Subcutaneous abdominal adipose tissue (tissue), 5 donors: ENCODE data around the gene CLDN3.

Experiments
- H3K27ac ChIP-seq: one replicate; pipeline ENCODE4 v1.7.0; 2013; ENCODE audit warnings: low read depth, mild to moderate bottlenecking, inconsistent platforms, low read length, moderate library complexity
- H3K27me3 ChIP-seq, 5 donors: one replicate each; pipeline ENCODE4 v1.7.0; 2013; ENCODE audit warnings: low read length in 5 of 5, inconsistent platforms in 1 of 5; ENCODE audit not compliant: control insufficient read depth in 5 of 5, insufficient read depth in 4 of 5
- H3K36me3 ChIP-seq, 5 donors: one replicate each; pipeline ENCODE4 v1.7.0; 2013; ENCODE audit warnings: low read length in 5 of 5; ENCODE audit not compliant: control insufficient read depth in 5 of 5, insufficient read depth in 5 of 5
- H3K4me1 ChIP-seq, 5 donors: one replicate each; pipeline ENCODE4 v1.7.0; 2013; ENCODE audit warnings: low read length in 5 of 5, mild to moderate bottlenecking in 3 of 5, moderate library complexity in 1 of 5; ENCODE audit not compliant: control insufficient read depth in 5 of 5, insufficient read depth in 5 of 5
- H3K4me3 ChIP-seq, 5 donors: one replicate each; pipeline ENCODE4 v1.7.0; 2013; ENCODE audit warnings: low read length in 5 of 5, low read depth in 1 of 5
- H3K9ac ChIP-seq, 5 donors: one replicate each; pipeline ENCODE4 v1.7.0; 2013; ENCODE audit warnings: low read length in 5 of 5, mild to moderate bottlenecking in 4 of 5, moderate library complexity in 3 of 5
- H3K9me3 ChIP-seq, 5 donors: one replicate each; pipeline ENCODE4 v1.7.0; 2013; ENCODE audit warnings: low read length in 5 of 5; ENCODE audit not compliant: control insufficient read depth in 5 of 5
- donor health status: healthy.
- donor health status: healthy.
- donor health status: healthy.
- donor health status: healthy.
- donor health status: healthy.

CLDN3 gene, protein sequence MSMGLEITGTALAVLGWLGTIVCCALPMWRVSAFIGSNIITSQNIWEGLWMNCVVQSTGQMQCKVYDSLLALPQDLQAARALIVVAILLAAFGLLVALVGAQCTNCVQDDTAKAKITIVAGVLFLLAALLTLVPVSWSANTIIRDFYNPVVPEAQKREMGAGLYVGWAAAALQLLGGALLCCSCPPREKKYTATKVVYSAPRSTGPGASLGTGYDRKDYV

GRCh38 chr7:73770002-73770859 is at the start of gene CLDN3:
Gene CLDN3 (minus strand): TSS chr7:73770270. CDS start chr7:73770049, 221 bp downstream.
- Histone ChIP-seq H3K9me3 (no peaks in the 10 kb centered on the region), H3K4me1 (peaks cover 0 to 28% (median 18%) of the 10 kb centered on the region in 5 donors), H3K4me3 (peak within 1 kb of the TSS in 3 of 5 donors; percentile 22 to 34 (median 22)), H3K9ac (no peak within 1 kb of the TSS), H3K27me3 (peaks cover 31 to 40% (median 38%) of the 10 kb centered on the region in 5 donors), H3K36me3 (no peaks in the 10 kb centered on the region), H3K27ac (no peak within 1 kb of the TSS)

GRCh38 chr7:73817121-73817520 is 47.1 kb upstream of the CLDN3 start:
- no peaks in the 10 kb centered on the region for H3K9me3 ChIP-seq
- no peak overlapping the region for H3K27ac ChIP-seq
- H3K27me3 ChIP-seq, result peaks cover 0 to 2% (median 0%) of the 10 kb centered on the region in 5 donors
- H3K4me1 ChIP-seq, result no peaks in the 10 kb centered on the region
- no peaks in the 10 kb centered on the region for H3K36me3 ChIP-seq
- no peak overlapping the region for H3K4me3 ChIP-seq
- H3K9ac ChIP-seq, result no peak overlapping the region

DNA sequence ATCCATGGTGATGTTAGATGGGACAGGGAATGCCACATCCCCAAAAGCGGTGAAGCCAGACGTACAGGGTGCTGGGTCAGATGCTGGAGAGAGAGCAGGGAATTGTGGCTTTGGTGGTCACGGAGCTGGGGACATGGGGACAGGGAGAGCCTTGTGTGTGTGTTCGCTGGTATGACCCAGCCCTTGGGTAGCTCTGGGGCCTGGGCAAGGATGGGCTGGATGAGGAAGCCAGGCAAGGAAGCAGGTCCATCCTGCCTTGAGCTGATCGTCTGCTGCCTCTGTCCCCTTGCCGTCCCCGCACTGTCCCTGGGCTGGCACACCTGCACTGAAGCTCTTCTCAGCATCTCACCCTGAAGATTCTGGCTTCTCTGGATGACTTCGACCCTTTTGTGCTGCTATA is 45.4 kb upstream of the CLDN3 start:
- Histone ChIP-seq H3K4me3 (no peak overlapping the region), H3K9me3 (no peaks in the 10 kb centered on the region), H3K27ac (no peak overlapping the region), H3K4me1 (peaks cover 0 to 2% (median 0%) of the 10 kb centered on the region in 5 donors), H3K36me3 (no peaks in the 10 kb centered on the region), H3K27me3 (peaks cover 0 to 6% (median 2%) of the 10 kb centered on the region in 5 donors), H3K9ac (no peak overlapping the region)

GRCh38 chr7:73812996-73813395 is 42.9 kb upstream of the CLDN3 start:
- Histone ChIP-seq H3K4me1 (peaks cover 0 to 2% (median 0%) of the 10 kb centered on the region in 5 donors), H3K9ac (no peak overlapping the region), H3K4me3 (no peak overlapping the region), H3K27ac (no peak overlapping the region), H3K9me3 (no peaks in the 10 kb centered on the region), H3K36me3 (no peaks in the 10 kb centered on the region), H3K27me3 (peaks cover 0 to 6% (median 2%) of the 10 kb centered on the region in 5 donors)

GRCh38 chr7:73811760-73812168 is 41.7 kb upstream of the CLDN3 start:
- H3K4me3 ChIP-seq, result no peak overlapping the region
- no peak overlapping the region for H3K27ac ChIP-seq
- H3K27me3 ChIP-seq, result peaks cover 0 to 6% (median 2%) of the 10 kb centered on the region in 5 donors
- no peaks in the 10 kb centered on the region for H3K9me3 ChIP-seq
- H3K36me3 ChIP-seq, result no peaks in the 10 kb centered on the region
- H3K9ac ChIP-seq, result no peak overlapping the region
- peaks cover 0 to 2% (median 0%) of the 10 kb centered on the region in 5 donors for H3K4me1 ChIP-seq

- H3K9ac ChIP-seq, result no peak overlapping the region
- H3K4me3 ChIP-seq, result no peak overlapping the region
- no peaks in the 10 kb centered on the region for H3K9me3 ChIP-seq
- H3K27me3 ChIP-seq, result peaks cover 0 to 6% (median 2%) of the 10 kb centered on the region in 5 donors
- peaks cover 0 to 2% (median 0%) of the 10 kb centered on the region in 5 donors for H3K4me1 ChIP-seq
- H3K36me3 ChIP-seq, result no peaks in the 10 kb centered on the region
- H3K27ac ChIP-seq, result no peak overlapping the region
Observed at GRCh38 chr7:73810998-73811360, 40.9 kb upstream of the CLDN3 start.

GRCh38 chr7:73809467-73809951 is 39.4 kb upstream of the CLDN3 start:
- Histone ChIP-seq H3K36me3 (no peaks in the 10 kb centered on the region), H3K27me3 (peaks cover 0 to 4% (median 2%) of the 10 kb centered on the region in 5 donors), H3K27ac (no peak overlapping the region), H3K9me3 (no peaks in the 10 kb centered on the region), H3K4me1 (peaks cover 0 to 2% (median 0%) of the 10 kb centered on the region in 5 donors), H3K4me3 (no peak overlapping the region), H3K9ac (no peak overlapping the region)

DNA sequence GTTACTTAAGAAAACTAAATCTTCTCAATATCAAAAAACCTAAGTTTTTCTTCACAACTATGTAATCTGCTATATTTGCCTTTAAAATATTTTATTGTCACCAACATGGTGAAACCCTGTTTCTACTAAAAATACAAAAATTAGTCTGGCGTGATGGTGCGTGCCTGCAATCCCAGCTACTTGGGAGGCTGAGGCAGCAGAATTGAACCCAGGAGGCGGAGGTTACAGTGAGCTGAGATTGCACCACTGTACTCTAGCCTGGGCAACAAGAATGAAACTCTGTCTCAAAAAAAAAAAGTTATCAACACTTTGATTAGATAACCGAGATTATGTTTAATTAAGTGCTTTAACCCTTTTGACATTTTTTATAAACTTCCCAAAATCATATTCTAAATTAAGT is 32.4 kb upstream of the CLDN3 start:
- Histone ChIP-seq H3K4me3 (no peak overlapping the region), H3K27ac (no peak overlapping the region), H3K27me3 (no peaks in the 10 kb centered on the region), H3K4me1 (no peaks in the 10 kb centered on the region), H3K9me3 (no peaks in the 10 kb centered on the region), H3K9ac (no peak overlapping the region), H3K36me3 (no peaks in the 10 kb centered on the region)

GRCh38 chr7:73801577-73801976 is 31.5 kb upstream of the CLDN3 start:
- Histone ChIP-seq H3K4me1 (no peaks in the 10 kb centered on the region), H3K36me3 (no peaks in the 10 kb centered on the region), H3K4me3 (no peak overlapping the region), H3K9me3 (no peaks in the 10 kb centered on the region), H3K9ac (no peak overlapping the region), H3K27ac (no peak overlapping the region), H3K27me3 (no peaks in the 10 kb centered on the region)
